ENCODE results near the gene CELSR1. TPM values are rescaled to one million over a fixed set of nuclear protein-coding genes. Genes with fewer than 3 reads are reported as not detected.

Gene CELSR1
- total and polyA plus RNA-seq, 2 of the 13 experiments (the other 11 are each of a cell fraction or from before 2014, with no cell fraction given), result 0.78 to 1.8 TPM

GRCh38 chr22:46575911-46576555, 38.6 kb upstream of the CELSR1 start:
- WGBS (ENCODE audit: low lambda C conversion rate), result 32% methylated on average over 5 of the region's 10 CpGs
- in situ Hi-C loops (cut with HindIII; ENCODE audit: extremely low pct_ligation_motif_present, low pct_unique_long_range_greater_than_20kb) (no loop called here), intact Hi-C loops (cut with micrococcal nuclease; ENCODE audit: unreplicated experiment) (loop anchor here (5.0 to 10.0 kb wide), 2 partner anchors 76 to 159 kb away; partner anchors contain the start of gene CERK)
- FAIRE-seq (no peak), ATAC-seq (peak; percentile 2; the same call in 1 of the 3 replicates), DNase-seq (ENCODE audit: low spot score) (no peak)
- H3K4me2 ChIP-seq (ENCODE audit: low read depth, low read length), result peak overlapping the region; percentile 88
- peaks cover 0 to 11% of the 10 kb centered on the region in 2 experiments; a peak in 2 of 5 replicates for H3K27me3 ChIP-seq (ENCODE audit: control insufficient read depth in 1 of 2, insufficient read depth in 2 of 2, low read length in 2 of 2)
- H3K9me3 ChIP-seq (ENCODE audit: low read length), result peaks cover 8% of the 10 kb centered on the region; the same call in 1 of the 2 replicates
- ChIA-PET CTCF (ENCODE audit: low intra/inter-chr PET ratio, low total read pairs) (no interaction called here), POLR2A (interaction anchor here (1.0 to 1.7 kb wide), 4 partner anchors 12 to 198 kb away, joined by 3 to 21 read pairs (median 6); no protein-coding TSS in a partner anchor)
- peak overlapping the region; percentile 36 to 69 (median 47) for H3K4me3 ChIP-seq (replicated peaks in 1 of 3; ENCODE audit: insufficient read depth in 1 of 3, low read depth in 2 of 3, low read length in 3 of 3)
- H3K79me2 ChIP-seq (ENCODE audit: insufficient read depth, low read length), result peaks cover 15% of the 10 kb centered on the region
- peak overlapping the region; percentile 62; the same call in 1 of the 2 replicates for H3K9ac ChIP-seq (ENCODE audit: insufficient read depth, low read depth, low read length)
- no peak overlapping the region for H2AFZ ChIP-seq (ENCODE audit: low read length)
- H3K27ac ChIP-seq (ENCODE audit: extremely low read length, insufficient read depth, low read length), result peak overlapping the region; percentile 76
- H4K20me1 ChIP-seq (ENCODE audit: insufficient read depth, low read length), result peaks cover under 1% of the 10 kb centered on the region
- peaks cover 68% of the 10 kb centered on the region for H3K4me1 ChIP-seq (ENCODE audit: insufficient read depth, low read length)
- H3K36me3 ChIP-seq (replicated peaks in 1 of 2; ENCODE audit: control insufficient read depth in 1 of 2, insufficient read depth in 2 of 2, low read length in 2 of 2), result no peaks in the 10 kb centered on the region
- no TSS peak for BruUV-seq (replicated peaks)
- no peak for TF ChIP-seq ZNF589 (CRISPR knock-in tag; conservative IDR thresholded peaks at IDR 0.05)
- TF ChIP-seq NCOA2 (CRISPR knock-in tag; IDR thresholded peaks at IDR 0.05), result 0 out of 2 replicates have a peak, but pooled peaks have one; percentile 8
- no peak for TF ChIP-seq SP1 (IDR thresholded peaks at IDR 0.05)
- no peak for TF ChIP-seq SP1 (CRISPR knock-in tag; IDR thresholded peaks at IDR 0.05)
- TF ChIP-seq ZNF430 (CRISPR knock-in tag; IDR thresholded peaks at IDR 0.05), result 0 out of 2 replicates have a peak, but pooled peaks have one; percentile 39
- TF ChIP-seq SIN3B (IDR thresholded peaks at IDR 0.05; ENCODE audit: low read length), result no peak
- no peak for TF ChIP-seq ZNF552 (CRISPR knock-in tag; IDR thresholded peaks at IDR 0.05; ENCODE audit: borderline replicate concordance)
- TF ChIP-seq ZNF841 (CRISPR knock-in tag; IDR thresholded peaks at IDR 0.05; ENCODE audit: borderline replicate concordance), result no peak
- TF ChIP-seq SMAD1 (CRISPR knock-in tag; IDR thresholded peaks at IDR 0.05; ENCODE audit: borderline replicate concordance, low read depth), result 0 out of 2 replicates have a peak, but pooled peaks have one; percentile 50
- no peak for TF ChIP-seq SIX1 (CRISPR knock-in tag; IDR thresholded peaks at IDR 0.05; ENCODE audit: borderline replicate concordance)
- peak; percentile 40; the same call in 1 of the 2 replicates for TF ChIP-seq ZFP91 (CRISPR knock-in tag; IDR thresholded peaks at IDR 0.05; ENCODE audit: borderline replicate concordance)
- TF ChIP-seq U2AF1 (optimal IDR thresholded peaks at IDR 0.05; ENCODE audit: low read depth, low read length), result peak; percentile 42
- TF ChIP-seq, protein P1, sequence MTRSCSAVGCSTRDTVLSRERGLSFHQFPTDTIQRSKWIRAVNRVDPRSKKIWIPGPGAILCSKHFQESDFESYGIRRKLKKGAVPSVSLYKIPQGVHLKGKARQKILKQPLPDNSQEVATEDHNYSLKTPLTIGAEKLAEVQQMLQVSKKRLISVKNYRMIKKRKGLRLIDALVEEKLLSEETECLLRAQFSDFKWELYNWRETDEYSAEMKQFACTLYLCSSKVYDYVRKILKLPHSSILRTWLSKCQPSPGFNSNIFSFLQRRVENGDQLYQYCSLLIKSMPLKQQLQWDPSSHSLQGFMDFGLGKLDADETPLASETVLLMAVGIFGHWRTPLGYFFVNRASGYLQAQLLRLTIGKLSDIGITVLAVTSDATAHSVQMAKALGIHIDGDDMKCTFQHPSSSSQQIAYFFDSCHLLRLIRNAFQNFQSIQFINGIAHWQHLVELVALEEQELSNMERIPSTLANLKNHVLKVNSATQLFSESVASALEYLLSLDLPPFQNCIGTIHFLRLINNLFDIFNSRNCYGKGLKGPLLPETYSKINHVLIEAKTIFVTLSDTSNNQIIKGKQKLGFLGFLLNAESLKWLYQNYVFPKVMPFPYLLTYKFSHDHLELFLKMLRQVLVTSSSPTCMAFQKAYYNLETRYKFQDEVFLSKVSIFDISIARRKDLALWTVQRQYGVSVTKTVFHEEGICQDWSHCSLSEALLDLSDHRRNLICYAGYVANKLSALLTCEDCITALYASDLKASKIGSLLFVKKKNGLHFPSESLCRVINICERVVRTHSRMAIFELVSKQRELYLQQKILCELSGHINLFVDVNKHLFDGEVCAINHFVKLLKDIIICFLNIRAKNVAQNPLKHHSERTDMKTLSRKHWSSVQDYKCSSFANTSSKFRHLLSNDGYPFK (CRISPR knock-in tag; IDR thresholded peaks at IDR 0.05; ENCODE audit: borderline replicate concordance), result 0 out of 2 replicates have a peak, but pooled peaks have one; percentile 18
- TF ChIP-seq GABPB1 (CRISPR knock-in tag; IDR thresholded peaks at IDR 0.05), result 0 out of 2 replicates have a peak, but pooled peaks have one; percentile 10
- TF ChIP-seq HDAC1 (CRISPR knock-in tag; IDR thresholded peaks at IDR 0.05), result 0 out of 2 replicates have a peak, but pooled peaks have one; percentile 28
- TF ChIP-seq, protein P2, sequence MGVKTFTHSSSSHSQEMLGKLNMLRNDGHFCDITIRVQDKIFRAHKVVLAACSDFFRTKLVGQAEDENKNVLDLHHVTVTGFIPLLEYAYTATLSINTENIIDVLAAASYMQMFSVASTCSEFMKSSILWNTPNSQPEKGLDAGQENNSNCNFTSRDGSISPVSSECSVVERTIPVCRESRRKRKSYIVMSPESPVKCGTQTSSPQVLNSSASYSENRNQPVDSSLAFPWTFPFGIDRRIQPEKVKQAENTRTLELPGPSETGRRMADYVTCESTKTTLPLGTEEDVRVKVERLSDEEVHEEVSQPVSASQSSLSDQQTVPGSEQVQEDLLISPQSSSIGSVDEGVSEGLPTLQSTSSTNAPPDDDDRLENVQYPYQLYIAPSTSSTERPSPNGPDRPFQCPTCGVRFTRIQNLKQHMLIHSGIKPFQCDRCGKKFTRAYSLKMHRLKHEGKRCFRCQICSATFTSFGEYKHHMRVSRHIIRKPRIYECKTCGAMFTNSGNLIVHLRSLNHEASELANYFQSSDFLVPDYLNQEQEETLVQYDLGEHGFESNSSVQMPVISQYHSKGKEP (CRISPR knock-in tag; IDR thresholded peaks at IDR 0.05), result no peak
- TF ChIP-seq ZSCAN25 (CRISPR knock-in tag; IDR thresholded peaks at IDR 0.05), result peak; percentile 24; the same call in 1 of the 2 replicates
- 0 out of 2 replicates have a peak, but pooled peaks have one; percentile 12 for TF ChIP-seq RARA (CRISPR knock-in tag; IDR thresholded peaks at IDR 0.05)
- TF ChIP-seq SMAD3 (CRISPR knock-in tag; IDR thresholded peaks at IDR 0.05), result no peak
